H9 (cell line): ENCODE data around the gene ERCC4. TPM values are rescaled to one million over a fixed set of nuclear protein-coding genes. Genes with fewer than 3 reads are reported as not detected.

Source experiments
- DNase-seq: peaks from one replicate; pipeline ENCODE4 v3.0.0-alpha.2; 2017
- H2AFZ ChIP-seq: one replicate; pipeline ENCODE4 v1.6.1; 2013; ENCODE audit warnings: mild to moderate bottlenecking, low read length, control low read depth, moderate library complexity
- H2AK5ac ChIP-seq: 2 replicates; pipeline ENCODE4 v1.6.1; 2013; ENCODE audit warnings: low read length, control low read depth, mixed read lengths; ENCODE audit not compliant: insufficient read length
- H2BK120ac ChIP-seq: one replicate; pipeline ENCODE4 v1.6.1; 2013; ENCODE audit warnings: low read depth, mild to moderate bottlenecking, low read length, control low read depth, inconsistent platforms; ENCODE audit not compliant: poor library complexity, severe bottlenecking
- H2BK12ac ChIP-seq: 2 replicates; pipeline ENCODE4 v1.6.1; 2013; ENCODE audit warnings: low read length, control low read depth, mixed read lengths, low read depth; ENCODE audit not compliant: insufficient read length
- H2BK15ac ChIP-seq: 2 replicates; pipeline ENCODE4 v1.6.1; 2013; ENCODE audit warnings: low read depth, low read length, control low read depth
- H2BK20ac ChIP-seq: one replicate; pipeline ENCODE4 v1.6.1; 2013; ENCODE audit warnings: low read depth, mild to moderate bottlenecking, low read length, control low read depth, inconsistent platforms; ENCODE audit not compliant: poor library complexity, severe bottlenecking
- H2BK5ac ChIP-seq: 2 replicates; pipeline ENCODE4 v1.6.1; 2013; ENCODE audit warnings: low read length, control low read depth, mixed read lengths; ENCODE audit not compliant: insufficient read length
- H3K14ac ChIP-seq: 2 replicates; pipeline ENCODE4 v1.6.1; 2013; ENCODE audit warnings: low read length, control low read depth; ENCODE audit not compliant: insufficient read depth
- H3K18ac ChIP-seq: 2 replicates; pipeline ENCODE4 v1.6.1; 2013; ENCODE audit warnings: low read depth, mild to moderate bottlenecking, mixed read lengths, low read length, control low read depth; ENCODE audit not compliant: insufficient read length
- H3K23ac ChIP-seq: 2 replicates; pipeline ENCODE4 v1.6.1; 2013; ENCODE audit warnings: low read length, control low read depth, mixed read lengths, low read depth; ENCODE audit not compliant: insufficient read length
- H3K23me2 ChIP-seq: 2 replicates; pipeline ENCODE4 v1.6.1; 2013; ENCODE audit warnings: low read depth, mild to moderate bottlenecking, mixed read lengths, low read length, control low read depth; ENCODE audit not compliant: insufficient read length, poor library complexity, severe bottlenecking
- H3K27ac ChIP-seq: 2 replicates; pipeline ENCODE4 v1.5.1; 2013; ENCODE audit warnings: low read length, control low read depth, mixed read lengths, low read depth; ENCODE audit not compliant: insufficient read length
- H3K27me3 ChIP-seq: 2 replicates; pipeline ENCODE4 v1.6.1; 2013; ENCODE audit warnings: low read length, control low read depth, inconsistent platforms; ENCODE audit not compliant: insufficient read depth
- H3K4ac ChIP-seq: 2 replicates; pipeline ENCODE4 v1.6.1; 2013; ENCODE audit warnings: low read depth, mild to moderate bottlenecking, control low read depth, inconsistent platforms, low read length, moderate library complexity
- H3K4me1 ChIP-seq: 2 replicates; pipeline ENCODE4 v1.6.1; 2013; ENCODE audit warnings: low read length, control low read depth, inconsistent platforms; ENCODE audit not compliant: insufficient read depth
- H3K4me2 ChIP-seq: 2 replicates; pipeline ENCODE4 v1.6.1; 2013; ENCODE audit warnings: low read length, control low read depth, mixed read lengths; ENCODE audit not compliant: insufficient read length, insufficient read depth
- H3K56ac ChIP-seq: 2 replicates; pipeline ENCODE4 v1.6.1; 2013; ENCODE audit warnings: low read depth, mild to moderate bottlenecking, mixed read lengths, low read length, control low read depth; ENCODE audit not compliant: insufficient read length
- H3K79me1 ChIP-seq: 2 replicates; pipeline ENCODE4 v1.6.1; 2013; ENCODE audit warnings: low read depth, mild to moderate bottlenecking, moderate library complexity, low read length, control low read depth, inconsistent platforms; ENCODE audit not compliant: insufficient read depth, poor library complexity, severe bottlenecking
- H3K79me2 ChIP-seq: 2 replicates; pipeline ENCODE4 v1.6.1; 2013; ENCODE audit warnings: low read length, control low read depth, inconsistent platforms; ENCODE audit not compliant: insufficient read depth
- H3K9ac ChIP-seq: 2 replicates; pipeline ENCODE4 v1.6.1; 2013; ENCODE audit warnings: low read length, control low read depth, mixed read lengths; ENCODE audit not compliant: insufficient read length; ENCODE audit errors: extremely low read depth
- H3K9me3 ChIP-seq: one replicate; pipeline ENCODE4 v1.6.1; 2013; ENCODE audit warnings: low read depth, low read length, inconsistent platforms; ENCODE audit not compliant: control insufficient read depth
- H3T11ph ChIP-seq: one replicate; pipeline ENCODE4 v1.6.1; 2013; ENCODE audit warnings: mild to moderate bottlenecking, low read length, control low read depth, inconsistent platforms
- H4K20me1 ChIP-seq: one replicate; pipeline ENCODE4 v1.6.1; 2013; ENCODE audit not compliant: control insufficient read depth, insufficient read length, insufficient read depth
- H4K5ac ChIP-seq: 2 replicates; pipeline ENCODE4 v1.6.1; 2013; ENCODE audit warnings: low read depth, mild to moderate bottlenecking, mixed read lengths, low read length, control low read depth; ENCODE audit not compliant: insufficient read length
- H4K8ac ChIP-seq: replicated peaks from 2 replicates; pipeline ENCODE4 v1.6.1; 2013; ENCODE audit warnings: low read length, control low read depth, mixed read lengths, low read depth; ENCODE audit not compliant: insufficient read length
- H4K91ac ChIP-seq: 2 replicates; pipeline ENCODE4 v1.6.1; 2013; ENCODE audit warnings: low read depth, mild to moderate bottlenecking, moderate library complexity, mixed read lengths, low read length, control low read depth; ENCODE audit not compliant: insufficient read length
- H3K27ac Mint-ChIP-seq, 3 experiments: 2 replicates in 2 of 3; 3 replicates in 1 of 3; pipeline ENCODE4 v1.8.0; 2020 to 2021; ENCODE audit warnings: mixed read lengths in 3 of 3, mild to moderate bottlenecking in 1 of 3, moderate library complexity in 1 of 3
- H3K27me3 Mint-ChIP-seq: 2 replicates; pipeline ENCODE4 v1.8.0; 2021; ENCODE audit warnings: low read depth, mild to moderate bottlenecking, moderate library complexity, mixed read lengths
- H3K36me3 Mint-ChIP-seq, 3 experiments: 2 replicates in 2 of 3; 3 replicates in 1 of 3; pipeline ENCODE4 v1.8.0; 2020 to 2021; ENCODE audit warnings: low read depth in 3 of 3, mixed read lengths in 3 of 3; ENCODE audit not compliant: insufficient read depth in 1 of 3
- H3K4me1 Mint-ChIP-seq, 2 experiments: 2 replicates each; pipeline ENCODE4 v1.8.0; 2020; ENCODE audit warnings: mixed read lengths in 2 of 2
- H3K4me3 Mint-ChIP-seq, 2 experiments: 2 replicates in 1 of 2; 3 replicates in 1 of 2; pipeline ENCODE4 v1.8.0; 2020 to 2021; ENCODE audit warnings: mild to moderate bottlenecking in 2 of 2, mixed read lengths in 2 of 2, moderate library complexity in 1 of 2
- H3K9me3 Mint-ChIP-seq, 2 experiments: 2 replicates in 1 of 2; 3 replicates in 1 of 2; pipeline ENCODE4 v1.8.0; 2020; ENCODE audit warnings: mild to moderate bottlenecking in 2 of 2, mixed read lengths in 2 of 2, moderate library complexity in 1 of 2
- whole genome bisulfite sequencing: extraction: QIAGEN DNeasy Blood & Tissue Kit; methylation state at CpG from one replicate; pipeline ENCODE4 v1.1.7; 2013; ENCODE audit warnings: missing lambda C conversion rate, low lambda C conversion rate, mixed read lengths; ENCODE audit not compliant: insufficient read length; ENCODE audit errors: extremely low coverage; 5-methylcytosine and 5-hydroxymethylcytosine counted together
- total RNA-seq: library from RNA; stranded (reverse); gene quantifications from 2 replicates; pipeline ENCODE4 v1.2.1, GENCODE V29; 2021
- TF ChIP-seq, protein P1 (sequence below): fragments of 200-600 bp; sonication (generic); conservative IDR thresholded peaks from 3 replicates; pipeline ENCODE4 v1.8.0; 2021; ENCODE audit warnings: antibody characterized with exemption, mild to moderate bottlenecking

The ERCC4 gene
- total RNA-seq, 1 experiment from 2014 or later: 15.6 TPM

DNA sequence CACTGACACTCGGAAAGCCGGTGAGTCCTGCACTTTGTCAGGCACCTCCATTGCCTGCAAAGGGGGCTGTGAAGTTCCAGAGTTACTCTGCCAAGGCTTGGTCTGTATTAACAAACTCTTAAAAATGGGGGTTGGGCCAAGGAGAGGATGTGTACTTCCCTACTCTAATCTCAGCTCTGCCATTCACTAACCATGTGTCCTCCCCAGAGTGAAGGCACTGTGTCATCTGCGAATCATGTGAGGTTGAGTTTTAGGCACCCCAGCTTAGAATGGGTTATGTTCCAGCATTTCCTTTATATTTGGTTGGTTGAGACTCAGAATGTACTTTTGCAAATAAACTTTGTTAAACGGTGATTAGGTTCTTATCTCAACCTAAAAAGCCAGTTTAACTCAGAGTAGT lies 24.9 kb downstream of the ERCC4 start:
- Histone ChIP-seq H3K23ac (no peak overlapping the region), H4K8ac (no peak overlapping the region), H3K27ac (no peak overlapping the region), H3K79me1 (no peaks in the 10 kb centered on the region), H3K14ac (no peak overlapping the region), H2BK15ac (no peak overlapping the region), H4K5ac (no peak overlapping the region), H4K91ac (no peak overlapping the region), H2BK120ac (no peak overlapping the region), H3K9ac (no peak overlapping the region), H3K23me2 (no peaks in the 10 kb centered on the region), H2BK12ac (no peak overlapping the region), H3K27me3 (no peaks in the 10 kb centered on the region), H3K4me2 (no peak overlapping the region), H3K9me3 (no peaks in the 10 kb centered on the region), H2BK5ac (no peak overlapping the region), H3K56ac (no peak overlapping the region), H2AK5ac (no peak overlapping the region), H2AFZ (no peak overlapping the region), H3T11ph (no peak overlapping the region), H4K20me1 (no peaks in the 10 kb centered on the region), H2BK20ac (no peak overlapping the region), H3K4me1 (no peaks in the 10 kb centered on the region), H3K79me2 (no peaks in the 10 kb centered on the region), H3K4ac (no peak overlapping the region), H3K18ac (no peak overlapping the region)
- TF ChIP-seq, protein P1, sequence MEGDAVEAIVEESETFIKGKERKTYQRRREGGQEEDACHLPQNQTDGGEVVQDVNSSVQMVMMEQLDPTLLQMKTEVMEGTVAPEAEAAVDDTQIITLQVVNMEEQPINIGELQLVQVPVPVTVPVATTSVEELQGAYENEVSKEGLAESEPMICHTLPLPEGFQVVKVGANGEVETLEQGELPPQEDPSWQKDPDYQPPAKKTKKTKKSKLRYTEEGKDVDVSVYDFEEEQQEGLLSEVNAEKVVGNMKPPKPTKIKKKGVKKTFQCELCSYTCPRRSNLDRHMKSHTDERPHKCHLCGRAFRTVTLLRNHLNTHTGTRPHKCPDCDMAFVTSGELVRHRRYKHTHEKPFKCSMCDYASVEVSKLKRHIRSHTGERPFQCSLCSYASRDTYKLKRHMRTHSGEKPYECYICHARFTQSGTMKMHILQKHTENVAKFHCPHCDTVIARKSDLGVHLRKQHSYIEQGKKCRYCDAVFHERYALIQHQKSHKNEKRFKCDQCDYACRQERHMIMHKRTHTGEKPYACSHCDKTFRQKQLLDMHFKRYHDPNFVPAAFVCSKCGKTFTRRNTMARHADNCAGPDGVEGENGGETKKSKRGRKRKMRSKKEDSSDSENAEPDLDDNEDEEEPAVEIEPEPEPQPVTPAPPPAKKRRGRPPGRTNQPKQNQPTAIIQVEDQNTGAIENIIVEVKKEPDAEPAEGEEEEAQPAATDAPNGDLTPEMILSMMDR: no peak
- no peak overlapping the region for H3K4me3 Mint-ChIP-seq
- no peaks in the 10 kb centered on the region for H3K27me3 Mint-ChIP-seq
- DNase-seq: no peak
- no CpG with 5 or more reads among the region's 4 CpGs for WGBS
- H3K36me3 Mint-ChIP-seq: peaks cover 7 to 38% (median 17%) of the 10 kb centered on the region in 3 experiments; a peak in 5 of 7 replicates
- H3K4me1 Mint-ChIP-seq: peaks cover 9 to 10% of the 10 kb centered on the region in 2 experiments
- no peaks in the 10 kb centered on the region for H3K9me3 Mint-ChIP-seq
- no peak overlapping the region for H3K27ac Mint-ChIP-seq
